Stimulated activated CD8-positive, alpha-beta memory T cell treated with anti-CD3 and anti-CD28 coated beads, Interleukin-2, amount 100 ng/mL, for 1 hour (primary cell): ENCODE results near the gene PCARE.
A peak's percentile ranks its signal among the peaks of the same experiment; 100 is the strongest.

ENCODE experiments used
- DNase-seq, 2 donors: peaks; one replicate each; pipeline ENCODE4 v3.0.0-alpha.2; 2020; ENCODE audit warnings: low read depth in 2 of 2

Gene PCARE

DNA sequence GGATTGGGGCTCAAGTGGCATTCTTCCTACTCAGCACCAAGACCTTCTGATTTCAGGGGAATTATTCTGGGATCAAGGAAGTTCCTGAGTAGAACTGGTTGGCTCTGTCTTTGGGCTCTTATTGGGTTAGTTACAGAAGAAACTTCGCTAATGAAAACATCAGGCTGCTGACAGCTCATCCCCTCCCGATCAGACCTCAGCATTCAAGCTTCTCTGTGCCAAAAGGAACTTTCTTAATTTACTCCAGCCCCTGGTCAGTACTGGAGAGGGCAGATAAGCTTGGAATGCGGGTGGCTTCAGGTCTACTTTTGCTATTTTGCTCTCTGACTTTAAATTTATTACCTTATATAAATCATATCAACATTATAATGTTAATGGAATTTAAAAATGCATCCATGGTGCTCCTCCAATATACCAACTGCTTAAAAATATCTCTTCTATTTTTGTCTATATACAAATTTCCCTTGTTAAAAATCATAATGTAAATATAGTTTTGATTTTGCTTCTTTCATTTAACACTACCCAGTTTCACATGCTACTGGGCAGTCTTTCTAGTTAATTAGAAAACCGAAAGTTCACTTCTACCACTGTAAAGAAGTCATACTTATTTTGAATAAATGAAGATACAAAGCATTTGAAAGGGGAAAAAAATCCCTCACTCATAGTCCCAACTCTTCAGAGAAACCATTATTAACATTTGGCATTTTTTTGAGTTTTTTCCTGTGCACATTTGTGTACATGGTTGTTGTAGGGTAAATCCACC, 34.4 kb downstream of the PCARE start:
- no peak for DNase-seq

DNA sequence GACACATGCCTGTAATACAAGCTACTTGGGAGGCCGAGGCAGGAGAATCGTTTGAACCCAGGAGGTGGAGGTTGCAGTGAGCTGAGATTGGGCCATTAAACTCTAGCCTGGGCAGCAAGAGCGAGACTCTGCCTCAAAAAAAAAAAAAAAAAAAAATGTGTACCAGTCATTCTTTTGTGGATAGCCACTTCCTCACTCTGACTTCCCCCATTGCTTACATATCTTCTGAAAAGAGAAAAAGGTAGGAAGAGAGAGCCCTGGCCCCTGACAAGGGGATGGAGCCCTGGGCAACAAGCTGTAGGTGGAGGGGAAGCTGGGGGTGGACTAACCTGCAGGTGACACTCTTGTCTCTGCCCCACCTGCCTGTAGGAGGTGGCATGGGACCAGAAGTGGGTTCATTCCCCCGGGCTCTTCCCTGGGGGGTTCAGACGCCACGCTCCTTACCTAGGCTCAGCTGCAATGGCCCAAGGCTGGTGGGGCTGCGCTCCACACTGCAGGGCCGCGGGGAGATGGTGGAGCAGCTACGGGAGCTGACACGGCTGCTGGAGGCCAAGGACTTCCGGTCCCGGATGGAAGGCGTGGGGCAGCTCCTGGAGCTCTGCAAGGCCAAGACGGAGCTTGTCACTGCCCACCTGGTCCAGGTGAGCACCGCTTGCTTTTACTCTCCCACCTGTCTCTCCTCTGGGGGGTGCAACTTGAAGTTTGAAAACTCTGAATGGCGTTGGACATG, 39.1 kb downstream of the PCARE start:
- DNase-seq, result no peak

DNA sequence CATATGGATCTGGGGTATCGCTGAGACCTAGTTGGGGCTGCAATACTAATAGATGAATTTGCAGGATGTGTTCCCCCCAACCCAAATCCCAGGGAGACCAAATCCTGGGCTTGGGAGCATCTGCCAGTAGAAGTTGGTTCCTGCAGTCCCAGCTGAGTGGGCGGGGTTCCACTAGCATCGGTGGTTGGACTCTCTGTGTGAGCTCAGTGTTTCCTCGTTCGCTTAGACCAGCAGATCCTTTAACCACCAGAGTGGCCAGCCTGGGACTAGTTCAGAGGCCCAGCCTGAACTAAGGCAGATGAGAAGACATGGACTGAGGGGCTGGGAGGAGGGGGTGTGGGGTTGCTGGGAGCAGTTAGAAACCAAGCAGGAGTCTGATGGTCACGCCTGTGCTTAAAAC, 40.7 kb downstream of the PCARE start:
- no peak for DNase-seq

DNA sequence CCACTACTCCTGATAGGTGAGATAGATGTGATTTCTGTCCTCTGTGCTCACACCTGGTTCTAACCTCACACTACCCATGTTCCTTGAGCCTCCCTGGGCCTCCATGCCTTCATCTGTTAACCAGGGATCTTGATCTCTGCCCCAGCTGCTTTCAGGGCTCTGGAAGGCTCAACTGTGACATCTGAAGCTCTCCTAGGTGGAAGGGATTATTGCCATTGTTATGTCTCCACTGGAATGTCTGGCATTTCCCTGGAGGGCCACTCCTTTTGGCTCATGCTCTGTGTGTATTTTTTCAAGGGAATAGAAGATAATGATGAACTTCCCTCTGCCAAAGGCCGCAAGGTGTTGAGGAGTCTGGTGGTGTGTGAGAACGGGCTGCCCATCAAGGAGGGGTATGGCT, 41.2 kb downstream of the PCARE start:
- DNase-seq, result no peak

DNA sequence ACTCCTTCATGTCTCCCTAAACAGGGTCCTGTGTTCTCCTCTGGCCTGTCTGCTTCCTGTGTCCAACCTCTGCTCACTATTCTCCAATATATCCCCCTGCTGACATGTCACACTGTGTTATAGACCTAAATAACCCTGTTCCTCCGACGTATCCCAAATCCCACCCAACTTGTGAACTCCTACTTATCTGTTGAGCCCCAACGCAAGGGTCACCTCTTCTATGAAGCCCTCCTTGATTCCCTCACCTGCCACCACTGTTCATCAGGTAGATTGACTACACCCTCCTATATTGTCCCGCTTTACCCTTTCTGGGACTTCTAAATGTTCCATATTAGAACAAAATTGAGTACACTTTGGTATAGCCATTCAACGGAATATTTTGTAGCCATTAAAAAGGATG, 42.1 kb downstream of the PCARE start:
- no peak for DNase-seq

DNA sequence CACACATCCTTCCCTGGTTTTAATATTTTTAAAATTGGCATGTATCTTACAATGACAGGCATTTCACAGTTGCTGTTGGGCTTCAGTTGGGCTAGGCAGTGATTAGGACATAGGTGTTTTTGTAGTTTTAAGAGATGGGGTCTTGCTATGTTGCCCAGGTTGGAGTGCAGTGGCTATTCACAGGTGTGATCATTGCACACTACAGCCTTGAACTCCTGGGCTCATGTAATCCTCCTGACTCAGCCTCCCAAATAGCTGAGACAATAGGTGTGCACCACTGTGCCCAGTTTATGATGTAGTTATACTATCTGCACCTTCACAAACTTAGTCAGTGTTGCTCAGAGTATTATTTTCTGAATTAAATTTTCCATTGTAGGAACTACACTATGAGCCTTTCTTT, 43.3 kb downstream of the PCARE start:
- DNase-seq, result no peak

DNA sequence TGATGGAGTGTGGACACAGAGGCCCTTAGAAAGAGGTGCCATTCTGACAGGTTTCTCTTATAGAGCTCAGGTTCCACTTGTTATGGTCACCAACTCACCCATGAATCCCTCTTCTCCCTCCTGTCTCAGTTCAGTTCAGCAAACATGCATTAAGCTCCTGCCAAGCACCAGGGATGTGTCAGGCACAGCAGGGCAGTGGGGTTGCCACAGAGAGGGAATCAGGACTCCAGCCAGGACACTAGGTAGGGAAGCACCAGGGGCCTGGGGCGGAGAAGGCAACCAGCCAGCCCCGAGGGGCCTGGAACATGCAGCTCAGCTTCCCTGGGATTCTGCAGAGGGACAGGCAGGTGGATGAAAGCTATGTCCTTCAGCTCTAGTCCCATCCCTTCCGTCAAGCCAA, 48.6 kb downstream of the PCARE start:
- no peak for DNase-seq

DNA sequence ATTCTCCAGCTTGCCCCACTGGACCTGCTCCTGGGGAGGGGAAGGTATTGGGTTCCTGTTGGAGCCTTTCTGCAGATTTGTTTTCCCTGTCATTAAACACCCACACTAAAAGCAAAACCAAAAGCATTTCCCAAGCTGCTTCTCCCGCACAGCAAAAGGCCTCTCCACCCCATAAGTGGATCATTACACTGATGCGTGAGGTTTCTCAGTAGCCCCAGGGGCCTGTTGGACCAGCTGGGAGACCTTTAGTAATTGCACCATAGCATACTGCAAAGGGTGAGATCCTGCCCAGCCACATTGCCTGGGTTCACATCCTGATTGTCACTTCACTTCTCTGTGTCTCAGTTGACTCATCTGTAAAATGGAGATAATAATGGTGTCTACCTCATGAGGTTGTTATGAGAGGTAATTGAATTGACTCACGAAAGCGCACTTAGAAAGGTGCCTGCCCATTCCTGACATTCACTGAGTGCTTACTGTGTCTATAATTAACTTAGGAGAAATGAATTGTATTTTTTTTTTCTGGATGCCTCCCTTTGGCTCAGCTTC, 49.4 kb downstream of the PCARE start:
- no peak for DNase-seq

DNA sequence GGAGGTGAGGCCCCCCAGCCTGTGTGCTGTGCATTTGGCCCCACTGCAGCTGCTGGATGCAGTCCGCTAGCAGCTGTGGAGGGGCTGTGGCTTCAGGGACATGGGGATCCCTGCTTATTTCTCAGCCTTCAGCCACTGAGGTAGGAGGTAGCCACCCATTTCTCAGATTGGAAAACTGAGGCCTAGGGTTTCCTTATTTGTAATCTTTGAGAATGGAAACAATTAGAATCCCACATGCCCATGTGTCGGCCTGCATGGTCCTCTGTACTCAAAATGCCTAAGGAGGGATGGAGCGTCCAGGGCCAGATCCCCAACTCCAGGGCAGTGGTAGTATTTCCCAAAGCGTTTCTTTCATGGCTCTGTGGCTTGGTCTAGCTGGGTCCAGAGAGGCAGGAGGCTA, 51.1 kb downstream of the PCARE start:
- DNase-seq, result no peak

DNA sequence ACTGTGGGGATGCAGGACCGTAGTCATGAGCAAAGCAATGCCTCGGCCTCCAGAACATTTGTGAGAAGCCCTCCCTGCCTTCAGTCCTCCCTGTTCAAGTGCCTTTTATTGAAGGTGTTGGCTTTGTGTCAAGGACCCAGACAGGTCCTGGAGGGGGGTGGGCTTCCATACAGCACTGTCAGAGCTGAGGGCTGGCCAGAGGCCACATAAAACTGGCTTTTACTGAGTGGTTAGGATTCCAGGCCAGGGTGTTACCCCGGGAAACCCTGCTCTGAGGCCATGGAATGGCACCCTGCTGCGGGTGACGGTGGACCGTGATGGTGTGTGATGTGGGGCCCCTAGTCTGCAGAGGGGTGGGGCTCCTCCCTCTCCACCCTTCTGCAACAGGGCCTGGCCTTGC, 51.6 kb downstream of the PCARE start:
- DNase-seq, result no peak

DNA sequence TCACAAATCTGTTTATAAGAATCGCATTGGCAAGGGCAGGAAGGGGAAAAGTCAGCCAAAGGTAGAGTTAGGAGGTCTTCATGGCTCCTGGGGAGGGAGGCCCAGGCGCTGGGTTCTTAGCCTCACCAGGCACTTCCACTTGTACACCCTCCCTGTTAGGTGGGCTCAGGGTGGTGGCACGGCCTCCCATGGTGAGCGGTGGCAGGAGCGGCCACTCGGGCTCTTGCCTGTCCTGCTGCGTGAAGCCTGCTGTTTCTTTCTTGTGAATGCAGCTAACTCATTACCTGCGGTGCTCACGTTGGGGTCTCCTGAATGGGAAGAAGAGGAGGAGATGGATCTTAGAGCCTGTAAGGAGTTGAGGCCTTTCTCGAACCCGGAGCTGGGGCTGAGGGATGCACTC, 52.4 kb downstream of the PCARE start:
- no peak for DNase-seq

DNA sequence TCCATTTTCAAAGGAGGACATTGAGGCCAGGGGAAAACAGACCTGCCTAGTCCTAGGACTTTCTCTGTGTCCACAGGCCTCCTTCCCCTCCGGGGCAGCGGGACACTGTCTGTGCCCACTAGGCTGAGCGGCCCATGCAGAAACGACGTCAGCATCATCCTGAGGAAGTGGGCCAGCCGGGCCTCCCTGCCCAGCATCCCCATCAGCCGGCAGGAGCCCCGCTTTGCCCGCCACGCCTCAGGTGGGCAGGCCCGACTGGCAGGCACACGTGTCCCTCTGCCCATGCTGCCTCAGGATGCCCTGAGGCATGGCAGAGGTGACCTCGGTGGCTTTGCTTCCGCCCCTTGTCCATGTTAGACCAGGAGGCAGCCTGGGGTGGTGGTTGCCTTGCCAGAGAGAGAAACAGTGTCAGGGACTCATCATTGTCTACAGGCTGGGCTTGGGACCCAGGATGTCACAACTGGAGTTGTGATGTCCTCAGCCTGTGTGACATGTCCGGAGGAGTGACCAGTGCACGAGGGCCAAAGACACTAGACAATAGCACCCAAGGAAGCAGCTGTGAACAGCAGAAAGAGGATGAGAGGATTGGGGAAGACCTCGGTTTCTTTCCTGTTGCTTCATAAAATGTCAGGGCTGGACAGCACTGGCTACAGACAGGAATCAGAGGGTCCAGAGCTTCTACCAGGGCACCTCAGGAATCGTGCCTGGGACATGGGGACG, 56.4 kb downstream of the PCARE start:
- DNase-seq, result no peak

DNA sequence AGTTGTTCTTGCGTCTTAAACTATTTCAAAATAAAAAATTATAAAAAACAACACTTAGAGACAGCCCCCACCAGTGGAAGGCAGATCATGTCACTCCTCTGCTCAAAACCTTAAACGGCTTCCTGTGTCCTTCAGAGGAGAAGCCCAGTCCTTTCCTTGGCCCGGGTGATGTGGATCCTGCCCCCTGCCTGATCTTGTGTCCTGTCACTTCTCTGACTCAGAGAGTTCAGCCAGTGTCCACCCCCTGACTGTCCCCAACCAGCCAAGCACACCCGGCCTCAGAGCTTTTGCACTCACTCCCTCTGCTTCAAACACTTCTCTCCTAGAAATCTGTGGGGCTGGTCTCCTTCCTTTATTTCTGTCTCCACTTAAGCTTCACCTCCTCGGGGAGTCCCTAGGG, 57.8 kb downstream of the PCARE start:
- DNase-seq, result no peak

DNA sequence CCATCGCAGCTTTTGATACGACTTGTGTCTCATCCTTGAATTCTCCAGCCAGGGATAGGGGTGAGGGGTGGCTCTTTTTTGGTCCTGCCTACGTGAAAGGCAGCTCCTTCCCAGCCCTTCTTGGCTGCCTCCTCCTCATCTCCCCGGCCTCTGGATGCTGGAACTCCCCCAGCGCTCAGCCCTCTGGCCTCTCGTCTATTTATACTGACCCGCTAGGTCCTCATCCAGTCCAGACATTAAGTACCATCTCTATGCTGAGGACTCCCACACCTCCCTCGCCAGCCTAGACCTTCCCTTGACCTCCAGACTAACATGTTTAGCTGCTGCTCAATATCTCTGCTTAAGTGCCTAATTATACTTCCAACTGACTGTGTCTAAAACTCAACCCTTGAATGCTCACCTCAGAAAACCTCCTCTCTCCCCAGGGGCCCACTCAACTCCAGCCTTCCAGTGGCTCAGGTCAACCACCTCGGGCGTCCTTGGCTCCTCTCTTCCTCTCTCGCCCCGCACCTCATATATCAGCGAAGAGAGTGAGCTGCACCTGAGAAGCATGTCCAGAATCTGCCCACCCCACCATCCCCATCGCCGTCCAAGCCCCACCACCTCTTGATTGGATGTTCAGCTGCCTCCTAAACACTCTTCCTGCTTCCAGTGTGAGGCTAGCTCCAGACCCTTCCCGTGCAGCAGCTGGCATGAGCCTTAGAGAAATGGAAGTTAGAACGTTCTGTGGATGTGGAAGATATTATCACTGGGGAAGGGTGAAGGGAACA, 58.4 kb downstream of the PCARE start:
- no peak for DNase-seq

DNA sequence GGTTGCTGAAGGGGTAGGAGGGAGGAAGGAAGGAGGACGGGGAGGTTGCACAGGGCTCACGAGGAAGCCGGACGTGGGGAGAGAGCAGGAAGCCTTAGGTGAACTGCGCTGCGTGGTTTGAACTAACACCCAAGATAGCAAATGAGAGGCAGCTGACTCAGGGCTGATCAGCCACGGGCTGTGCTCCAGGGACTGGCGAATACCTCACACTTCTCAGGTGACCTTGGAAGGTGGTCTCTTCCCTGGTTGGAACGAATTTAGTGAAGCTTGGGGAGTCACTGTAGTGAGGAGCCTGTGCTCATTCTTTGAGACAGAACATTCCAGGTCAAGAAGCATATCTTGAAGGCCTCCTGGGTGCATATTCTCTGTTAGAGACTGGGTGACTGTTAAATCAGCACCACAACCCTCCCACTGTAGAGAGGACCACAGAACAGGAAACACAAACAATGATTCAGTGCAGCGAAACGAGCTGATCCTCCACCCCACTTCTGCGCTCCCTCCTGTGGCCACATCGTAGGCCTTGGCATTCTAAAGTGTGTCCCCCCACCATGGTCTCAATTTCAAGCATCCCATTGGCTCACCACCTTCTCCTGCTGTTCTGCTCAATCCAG, 59.4 kb downstream of the PCARE start:
- peak; percentile 41 to 55 for DNase-seq

DNA sequence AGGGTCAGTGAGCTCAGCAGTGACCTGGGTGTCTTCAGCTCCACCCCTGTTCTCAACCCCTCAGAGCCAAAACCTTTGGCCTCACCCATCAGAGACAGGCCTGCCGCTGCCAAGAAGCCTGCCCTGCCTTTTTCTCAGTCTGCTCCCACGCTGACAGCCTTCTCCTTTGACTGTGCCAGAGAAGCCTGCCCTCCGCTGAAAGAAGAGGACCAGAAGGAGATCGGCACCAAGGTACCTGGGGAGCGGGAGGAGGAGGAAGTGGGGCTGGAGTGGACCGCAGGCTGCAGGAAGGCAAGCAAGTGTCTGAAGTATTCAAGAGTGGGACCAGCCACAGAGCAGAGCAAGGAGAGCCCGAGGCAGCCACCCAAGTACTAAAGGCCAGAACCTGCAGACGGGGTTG, 60.0 kb downstream of the PCARE start:
- DNase-seq, result no peak

DNA sequence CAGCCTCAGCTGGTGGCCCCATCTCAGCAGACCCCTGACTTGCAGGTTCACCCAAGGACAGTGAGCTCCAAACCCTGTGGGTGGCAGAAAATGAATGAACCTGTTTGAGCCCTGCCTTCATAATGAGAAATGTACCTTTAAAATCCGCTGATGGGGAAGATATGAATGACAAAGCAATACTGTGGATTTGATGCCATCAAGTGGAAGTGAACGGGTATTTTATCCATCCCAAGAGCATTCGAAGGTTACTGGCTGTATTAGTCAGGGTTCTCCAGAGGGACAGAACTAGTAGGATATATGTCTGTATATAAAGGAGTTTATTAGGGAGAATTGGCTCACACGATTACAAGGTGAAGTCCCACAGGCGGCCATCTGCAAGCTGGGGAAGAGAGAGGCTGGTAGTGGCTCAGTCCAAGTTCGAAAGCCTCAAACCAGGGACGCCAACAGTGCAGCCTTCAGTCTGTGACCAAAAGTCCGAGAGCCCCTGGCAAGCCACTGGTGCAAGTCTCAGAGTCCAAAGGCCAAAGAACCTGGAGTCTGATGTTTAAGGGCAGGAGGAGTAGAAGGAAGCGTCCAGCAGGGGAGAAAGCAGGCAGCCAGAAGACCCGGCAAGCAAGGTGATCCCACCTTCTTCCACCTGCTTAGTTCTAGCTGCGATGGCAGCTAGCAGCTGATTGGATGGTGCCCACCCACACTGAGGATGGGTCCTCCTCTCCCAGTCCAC, 61.1 kb downstream of the PCARE start:
- DNase-seq, result no peak

DNA sequence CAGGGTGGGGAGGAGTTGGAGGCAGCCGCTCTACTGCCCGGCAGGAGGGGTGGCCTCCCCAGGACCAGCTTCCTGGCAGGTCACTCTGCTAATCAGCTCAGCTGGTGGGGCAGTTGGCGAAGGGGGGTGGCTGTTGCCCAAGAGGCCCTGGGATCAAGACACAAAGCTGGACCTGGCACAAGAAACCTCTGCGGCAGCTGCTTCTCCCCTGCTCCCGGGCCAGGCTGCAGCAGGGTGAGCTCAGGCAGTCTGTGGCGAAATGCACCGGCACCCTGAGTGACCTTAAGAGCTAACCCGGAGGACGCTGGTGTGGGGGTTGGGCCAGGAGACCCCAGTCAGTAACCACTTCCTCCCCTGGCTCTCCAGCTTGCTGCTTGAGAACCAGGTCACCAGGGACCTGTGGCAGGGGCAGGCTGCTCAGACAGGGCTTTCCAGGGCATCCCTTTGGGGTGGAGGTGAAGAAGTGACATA, 62.1 kb downstream of the PCARE start:
- DNase-seq, result no peak
